NT2/D1 (cell line): Measurements from ENCODE around the gene C9orf152.

ENCODE experiments used
- DNase-seq: peaks from one replicate; pipeline ENCODE4 v3.0.0-alpha.2; 2011; ENCODE audit warnings: low read depth, low spot score
- H3K27me3 ChIP-seq: 2 replicates; pipeline ENCODE4 v1.6.0; 2011; ENCODE audit warnings: mild to moderate bottlenecking; ENCODE audit not compliant: insufficient read length, insufficient read depth
- H3K36me3 ChIP-seq: 2 replicates; pipeline ENCODE4 v1.6.1; 2011; ENCODE audit warnings: mild to moderate bottlenecking, low read length, mixed read lengths; ENCODE audit not compliant: insufficient read depth, insufficient read length
- H3K4me1 ChIP-seq: 2 replicates; pipeline ENCODE4 v1.5.1; 2011; ENCODE audit not compliant: insufficient read depth, insufficient read length
- H3K4me3 ChIP-seq: 2 replicates; pipeline ENCODE4 v1.5.1; 2011; ENCODE audit warnings: low read depth; ENCODE audit not compliant: insufficient read length
- H3K9ac ChIP-seq: 2 replicates; pipeline ENCODE4 v1.6.0; 2011; ENCODE audit warnings: low read depth; ENCODE audit not compliant: insufficient read length
- H3K9me3 ChIP-seq: 2 replicates; pipeline ENCODE4 v1.5.1; 2011; ENCODE audit warnings: mild to moderate bottlenecking, low read length; ENCODE audit not compliant: insufficient read depth
- SUZ12 ChIP-seq: IDR thresholded peaks from 2 replicates; pipeline ENCODE4 v1.6.1; 2011; ENCODE audit not compliant: insufficient read length, insufficient read depth; ENCODE audit errors: extremely low read depth
- YY1 ChIP-seq: IDR thresholded peaks from 2 replicates; pipeline ENCODE4 v1.6.1; 2011; ENCODE audit not compliant: insufficient read length, insufficient read depth
- ZNF274 ChIP-seq: IDR thresholded peaks from 2 replicates; pipeline ENCODE4 v1.6.1; 2011; ENCODE audit warnings: mild to moderate bottlenecking, low read depth, low read length

The C9orf152 gene

GRCh38 chr9:110208031-110208430 is at the start of gene C9orf152:
TSS of gene C9orf152 (minus strand) at chr9:110208159. CDS start at chr9:110207579, 580 bp downstream.
- no peaks in the 10 kb centered on the region for H3K4me1 ChIP-seq
- no peak for TF ChIP-seq ZNF274
- no peak for TF ChIP-seq SUZ12
- TF ChIP-seq YY1, result no peak
- peaks cover 7% of the 10 kb centered on the region; the same call in 1 of the 2 replicates for H3K9me3 ChIP-seq
- no peak within 1 kb of the TSS for H3K4me3 ChIP-seq
- no peak for DNase-seq
- H3K9ac ChIP-seq, result no peak within 1 kb of the TSS
- peaks cover 3% of the 10 kb centered on the region for H3K27me3 ChIP-seq
- no peaks in the 10 kb centered on the region for H3K36me3 ChIP-seq

DNA sequence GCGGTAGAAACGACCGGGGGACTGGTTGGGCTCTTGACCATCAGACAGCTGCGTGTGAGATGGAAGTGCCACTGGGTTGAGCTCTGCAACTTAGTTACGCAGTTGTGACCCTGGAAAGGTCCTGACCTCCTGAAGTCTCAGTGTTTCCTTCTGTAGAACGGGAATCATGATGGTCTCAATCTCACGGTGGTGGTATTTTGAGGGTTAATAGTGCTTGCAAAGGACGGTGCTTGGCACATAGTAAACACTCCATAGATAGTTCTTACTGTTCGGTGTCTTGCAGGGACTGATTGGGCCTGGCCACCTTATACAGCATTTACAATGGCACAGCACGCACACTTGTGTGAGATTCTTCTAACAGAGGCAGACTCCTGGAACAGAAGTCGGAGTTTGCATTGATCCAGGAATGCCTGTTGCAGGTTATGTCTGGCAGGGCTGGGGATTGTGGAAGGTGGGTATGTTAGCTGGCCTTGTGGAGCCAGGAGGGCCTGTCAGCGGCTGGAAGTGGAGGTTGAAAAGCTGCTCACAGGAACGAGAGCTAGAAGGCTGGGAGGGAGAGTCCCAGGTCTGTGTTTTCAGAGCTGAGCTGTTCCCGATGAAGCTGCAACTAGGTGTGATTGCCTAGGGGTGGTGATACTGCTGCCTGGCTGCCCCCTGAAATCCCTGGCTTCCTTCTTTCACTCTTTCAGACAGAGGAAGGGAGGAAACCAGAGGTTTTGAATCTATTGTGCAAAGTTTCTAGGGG is 49.3 kb upstream of the C9orf152 start:
- Histone ChIP-seq H3K27me3 (no peaks in the 10 kb centered on the region), H3K9ac (peak overlapping the region; percentile 76), H3K36me3 (peaks cover 7% of the 10 kb centered on the region), H3K4me1 (no peaks in the 10 kb centered on the region), H3K4me3 (peak overlapping the region; percentile 95), H3K9me3 (no peaks in the 10 kb centered on the region)
- TF ChIP-seq SUZ12, result no peak
- peak; percentile 15 for DNase-seq

- Histone ChIP-seq H3K27me3 (no peaks in the 10 kb centered on the region), H3K36me3 (peaks cover 10% of the 10 kb centered on the region), H3K4me3 (peak within 1 kb of the TSS; percentile 95), H3K4me1 (no peaks in the 10 kb centered on the region), H3K9me3 (no peaks in the 10 kb centered on the region), H3K9ac (peak within 1 kb of the TSS; percentile 99)
- TF ChIP-seq SUZ12 (no peak), ZNF274 (no peak), YY1 (no peak)
- DNase-seq, result peak; percentile 80
These were observed 48.6 kb upstream of the C9orf152 start, which contains the start of gene TXN for GRCh38 chr9:110256380-110257096. TSS of gene TXN (minus strand) at chr9:110256507. CDS start at chr9:110256435, 72 bp downstream.

- peak; percentile 9 for DNase-seq
- Histone ChIP-seq H3K36me3 (peaks cover 18% of the 10 kb centered on the region), H3K4me1 (no peaks in the 10 kb centered on the region), H3K4me3 (peak overlapping the region; percentile 95), H3K9ac (peak overlapping the region; percentile 99), H3K27me3 (no peaks in the 10 kb centered on the region), H3K9me3 (no peaks in the 10 kb centered on the region)
- TF ChIP-seq ZNF274 (no peak), SUZ12 (no peak), YY1 (no peak)
These were observed 47.8 kb upstream of the C9orf152 start for GRCh38 chr9:110255463-110256379.

DNA sequence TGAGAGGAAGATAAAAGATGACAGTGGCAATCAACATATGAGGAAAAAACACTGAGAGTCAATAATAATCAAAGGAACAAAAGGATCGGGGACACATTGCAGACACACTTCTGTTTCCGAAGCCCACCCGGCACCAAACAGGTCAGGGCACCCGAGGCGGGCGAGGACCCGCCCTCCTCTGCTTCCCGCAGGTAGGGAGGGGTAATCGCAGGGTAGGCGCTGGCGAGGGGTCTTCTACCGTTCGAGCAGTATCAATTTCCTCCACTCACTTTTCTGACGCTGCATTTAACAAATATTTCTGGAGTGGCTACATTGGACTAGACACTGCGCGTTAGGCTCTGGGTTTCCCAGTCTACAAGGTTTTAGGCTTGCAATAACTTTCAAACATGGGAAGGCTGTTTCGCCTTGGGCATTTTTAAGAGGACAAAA is 47.1 kb upstream of the C9orf152 start:
- H3K9me3 ChIP-seq, result no peaks in the 10 kb centered on the region
- peaks cover 25% of the 10 kb centered on the region for H3K36me3 ChIP-seq
- no peaks in the 10 kb centered on the region for H3K27me3 ChIP-seq
- TF ChIP-seq YY1 (no peak), ZNF274 (no peak), SUZ12 (no peak)
- H3K9ac ChIP-seq, result peak overlapping the region; percentile 99
- H3K4me3 ChIP-seq, result peak overlapping the region; percentile 95
- DNase-seq, result peak; percentile 1
- H3K4me1 ChIP-seq, result no peaks in the 10 kb centered on the region

GRCh38 chr9:110254500-110254899 is 46.5 kb upstream of the C9orf152 start:
- no peak for DNase-seq
- no peaks in the 10 kb centered on the region for H3K27me3 ChIP-seq
- peak overlapping the region; percentile 95 for H3K4me3 ChIP-seq
- no peaks in the 10 kb centered on the region for H3K4me1 ChIP-seq
- H3K36me3 ChIP-seq, result peaks cover 30% of the 10 kb centered on the region
- H3K9me3 ChIP-seq, result no peaks in the 10 kb centered on the region
- peak overlapping the region; percentile 99 for H3K9ac ChIP-seq
- TF ChIP-seq YY1 (no peak), ZNF274 (no peak), SUZ12 (no peak)
